T-cell (primary cell): ENCODE measurements around the gene FOXR2. TPM values are rescaled to one million over a fixed set of nuclear protein-coding genes. Genes with fewer than 3 reads are reported as not detected.

Experiments
- ATAC-seq, 4 experiments: fragments of 200-7000 bp in 3 of 4; fragments of 150-1000 bp in 1 of 4; cut with Tn5 transposase; replicated peaks in 1 of 4; 1 replicate in 3 of 4; 2 replicates in 1 of 4; pipeline ENCODE4 v1.10.0; 2021; ENCODE audit warnings: moderate library complexity in 3 of 4, mild to moderate bottlenecking in 2 of 4, moderate number of reproducible peaks in 1 of 4
- CTCF ChIA-PET, 2 donors: fragments of 300-600 bp; sonication (Branson Sonifier 250); formaldehyde crosslinking; loops; one replicate each; lab custom pipeline; 2022; ENCODE audit warnings: antibody characterized with exemption in 2 of 2; lab: Charles Lee
- POLR2A ChIA-PET, 2 donors: fragments of 300-600 bp; sonication (Branson Sonifier 250); formaldehyde crosslinking; loops; one replicate each; lab custom pipeline; 2022; ENCODE audit warnings: antibody characterized with exemption in 2 of 2; lab: Charles Lee
- DNase-seq, 35 experiments: peaks; one replicate each; pipeline versions ENCODE4 v3.0.0 to v3.0.0-alpha.2; 2013 to 2023
- H3K27ac ChIP-seq: one replicate; pipeline ENCODE4 v1.5.1; 2013; ENCODE audit warnings: low read length
- H3K27me3 ChIP-seq, 2 experiments: replicated peaks in 1 of 2; 1 replicate in 1 of 2; 2 replicates in 1 of 2; pipeline versions ENCODE4 v1.6.1 to v1.7.0; 2013; ENCODE audit warnings: low read length in 1 of 2, mixed read lengths in 1 of 2; ENCODE audit not compliant: control insufficient read depth in 2 of 2, insufficient read depth in 2 of 2; ENCODE audit errors: extremely low read depth in 1 of 2
- H3K36me3 ChIP-seq, 2 donors: 1 replicate in 1 of 2; 2 replicates in 1 of 2; pipeline versions ENCODE4 v1.6.1 to v1.7.0; 2013; ENCODE audit warnings: low read length in 1 of 2; ENCODE audit not compliant: control insufficient read depth in 2 of 2, insufficient read depth in 1 of 2; ENCODE audit errors: extremely low read depth in 1 of 2
- H3K4me1 ChIP-seq, 2 experiments: 1 replicate in 1 of 2; 2 replicates in 1 of 2; pipeline versions ENCODE4 v1.6.1 to v1.7.0; 2013; ENCODE audit warnings: low read length in 2 of 2, mixed read lengths in 1 of 2; ENCODE audit not compliant: insufficient read depth in 2 of 2, control insufficient read depth in 1 of 2; ENCODE audit errors: extremely low read depth in 1 of 2
- H3K4me3 ChIP-seq, 2 donors: 1 replicate in 1 of 2; 2 replicates in 1 of 2; pipeline versions ENCODE4 v1.5.1 to v1.7.0; 2013; ENCODE audit warnings: mild to moderate bottlenecking in 2 of 2, low read length in 1 of 2, moderate library complexity in 1 of 2; ENCODE audit not compliant: control insufficient read depth in 1 of 2; ENCODE audit errors: extremely low read depth in 1 of 2
- H3K9me3 ChIP-seq: 2 replicates; pipeline ENCODE4 v1.7.0; 2013
- H3K27ac Mint-ChIP-seq, 2 donors: one replicate each; pipeline ENCODE4 v1.8.0; 2020 to 2021; ENCODE audit warnings: mild to moderate bottlenecking in 2 of 2, mixed read lengths in 2 of 2
- H3K27me3 Mint-ChIP-seq, 2 donors: one replicate each; pipeline ENCODE4 v1.8.0; 2021 to 2022; ENCODE audit warnings: mixed read lengths in 2 of 2
- H3K36me3 Mint-ChIP-seq: one replicate; pipeline ENCODE4 v1.8.0; 2021; ENCODE audit warnings: mixed read lengths
- H3K4me1 Mint-ChIP-seq, 3 donors: one replicate each; pipeline ENCODE4 v1.8.0; 2020 to 2022; ENCODE audit warnings: mixed read lengths in 3 of 3, mild to moderate bottlenecking in 1 of 3
- H3K4me3 Mint-ChIP-seq, 3 donors: one replicate each; pipeline ENCODE4 v1.8.0; 2020 to 2022; ENCODE audit warnings: mild to moderate bottlenecking in 3 of 3, mixed read lengths in 3 of 3, moderate library complexity in 3 of 3
- H3K9me3 Mint-ChIP-seq, 3 donors: one replicate each; pipeline ENCODE4 v1.8.0; 2020 to 2022; ENCODE audit warnings: mixed read lengths in 3 of 3
- WGBS: methylation state at CpG from one replicate; pipeline ENCODE4 v1.1.5; 2013; ENCODE audit warnings: missing lambda C conversion rate; ENCODE audit not compliant: insufficient coverage; 5-methylcytosine and 5-hydroxymethylcytosine counted together
- total RNA-seq, 35 experiments: library from RNA in 6 of 35; stranded (reverse) in 6 of 35; fragments of 120-200 nt in 1 of 35; gene quantifications; one replicate each; pipeline versions ENCODE4 v1.2.1 to v1.2.4 and lab custom pipeline; 2013 to 2026

FOXR2 gene, protein sequence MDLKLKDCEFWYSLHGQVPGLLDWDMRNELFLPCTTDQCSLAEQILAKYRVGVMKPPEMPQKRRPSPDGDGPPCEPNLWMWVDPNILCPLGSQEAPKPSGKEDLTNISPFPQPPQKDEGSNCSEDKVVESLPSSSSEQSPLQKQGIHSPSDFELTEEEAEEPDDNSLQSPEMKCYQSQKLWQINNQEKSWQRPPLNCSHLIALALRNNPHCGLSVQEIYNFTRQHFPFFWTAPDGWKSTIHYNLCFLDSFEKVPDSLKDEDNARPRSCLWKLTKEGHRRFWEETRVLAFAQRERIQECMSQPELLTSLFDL
- not detected for total RNA-seq
- not detected for total RNA-seq (2013)
- total RNA-seq (lab: John Stamatoyannopoulos, UW), result 0 reads per million in 29 experiments

DNA sequence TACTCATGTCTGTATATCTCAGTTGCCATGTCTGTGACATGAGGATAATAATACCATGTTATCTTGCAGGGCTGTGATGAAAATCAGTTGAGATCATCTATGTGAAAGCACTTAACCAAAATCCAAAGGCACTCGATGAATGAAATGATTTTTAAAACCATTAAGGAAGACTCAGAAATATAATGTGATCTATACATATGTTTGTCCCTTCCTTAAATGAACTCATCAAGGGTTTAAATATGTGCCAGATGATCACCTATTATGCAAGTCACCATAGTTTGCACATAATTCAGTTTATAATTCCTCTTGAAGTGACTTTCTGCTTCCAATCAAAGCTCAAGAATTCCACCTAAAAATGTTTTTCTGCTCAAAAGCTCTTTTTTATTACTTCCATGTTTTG is at the start of gene FOXR2:
Gene FOXR2, plus strand, starts transcription at position 301 of the 400 bp plus-strand sequence. CDS start 312 bp downstream, outside the sequence.
- peaks cover 3% of the 10 kb centered on the region for H3K36me3 Mint-ChIP-seq

DNA sequence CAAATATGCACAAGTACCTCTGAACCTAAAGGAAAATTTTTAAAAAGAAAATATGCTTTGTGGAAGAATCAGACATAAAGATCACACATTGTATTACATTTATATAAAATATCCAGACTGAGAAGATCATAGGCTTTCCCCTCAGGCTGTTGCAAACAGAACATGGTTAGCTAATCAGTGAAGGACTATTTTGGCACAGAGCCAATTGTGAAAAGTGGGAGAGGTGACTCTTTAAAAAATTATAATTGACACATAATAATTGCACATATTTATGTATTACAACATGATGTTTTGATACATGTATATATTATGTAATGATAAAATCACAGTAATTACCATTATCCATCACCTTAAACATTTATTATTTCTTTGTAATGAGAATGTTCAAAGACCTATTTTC is 44.1 kb upstream of the FOXR2 start:
- H3K27ac ChIP-seq, result no peak overlapping the region
- Mint-ChIP-seq H3K27me3 (peaks cover 1 to 18% of the 10 kb centered on the region in 2 donors), H3K4me3 (no peak overlapping the region), H3K36me3 (no peaks in the 10 kb centered on the region), H3K4me1 (no peaks in the 10 kb centered on the region), H3K27ac (no peak overlapping the region), H3K9me3 (peaks cover 8% of the 10 kb centered on the region in 3 donors)
- ChIA-PET CTCF (no interaction called here), POLR2A (interaction anchor here in 1 of 2 donors (0.6 kb wide), 1 partner anchor 642 kb away, joined by 3 read pairs; no protein-coding TSS in a partner anchor)
- no peak for DNase-seq
- no peaks in the 10 kb centered on the region for H3K36me3 ChIP-seq
- no peak for ATAC-seq
- H3K9me3 ChIP-seq, result no peaks in the 10 kb centered on the region
- H3K27me3 ChIP-seq, result no peaks in the 10 kb centered on the region
- H3K4me1 ChIP-seq, result no peaks in the 10 kb centered on the region
- no peak overlapping the region for H3K4me3 ChIP-seq

More for the DNA sequence above, at the start of gene FOXR2:
- Histone ChIP-seq H3K27ac (no peak within 1 kb of the TSS), H3K4me1 (no peaks in the 10 kb centered on the region), H3K27me3 (no peaks in the 10 kb centered on the region), H3K9me3 (no peaks in the 10 kb centered on the region), H3K4me3 (no peak within 1 kb of the TSS), H3K36me3 (no peaks in the 10 kb centered on the region)
- Mint-ChIP-seq H3K27me3 (peaks cover 2 to 35% of the 10 kb centered on the region in 2 donors), H3K4me3 (no peak within 1 kb of the TSS), H3K4me1 (no peaks in the 10 kb centered on the region), H3K27ac (no peak within 1 kb of the TSS), H3K9me3 (peaks cover 0 to 3% (median 0%) of the 10 kb centered on the region in 3 donors)
- POLR2A ChIA-PET, result no interaction called here
- CTCF ChIA-PET, result interaction anchor here in 1 of 2 donors (0.5 kb wide), 1 partner anchor 134 kb away, joined by 4 read pairs; no protein-coding TSS in a partner anchor
- DNase-seq (no peak), ATAC-seq (no peak)
- no CpG with 5 or more reads among the region's 1 CpG for WGBS

DNA sequence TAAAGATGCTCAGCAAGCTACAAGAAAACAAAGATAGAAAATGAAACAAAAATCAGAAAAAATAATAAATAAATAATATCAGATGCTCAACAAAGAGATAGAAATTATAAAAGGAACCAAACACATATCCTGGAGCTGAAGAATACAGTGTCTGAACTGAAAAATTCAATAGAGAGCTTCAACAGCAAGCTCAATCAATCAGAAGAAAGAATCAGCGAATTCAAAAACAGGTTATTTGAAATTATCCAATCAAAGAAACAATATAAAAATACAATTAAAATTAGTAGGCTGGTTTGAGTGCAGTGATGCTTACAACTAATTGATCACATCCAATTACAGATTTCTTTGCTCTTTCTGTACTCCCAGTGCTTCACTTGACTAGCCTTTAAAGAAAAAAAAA is 40.8 kb upstream of the FOXR2 start:
- Histone ChIP-seq H3K36me3 (no peaks in the 10 kb centered on the region), H3K4me3 (no peak overlapping the region), H3K4me1 (no peaks in the 10 kb centered on the region), H3K9me3 (no peaks in the 10 kb centered on the region), H3K27ac (no peak overlapping the region), H3K27me3 (no peaks in the 10 kb centered on the region)
- peaks cover 0 to 12% of the 10 kb centered on the region in 2 donors for H3K27me3 Mint-ChIP-seq
- ATAC-seq (no peak), DNase-seq (no peak)
- CTCF ChIA-PET, result no interaction called here
- H3K27ac Mint-ChIP-seq, result no peak overlapping the region
- peaks cover 8% of the 10 kb centered on the region in 3 donors for H3K9me3 Mint-ChIP-seq
- POLR2A ChIA-PET, result no interaction called here
- no peaks in the 10 kb centered on the region for H3K36me3 Mint-ChIP-seq
- WGBS, result no CpG with 5 or more reads among the region's 1 CpG
- no peaks in the 10 kb centered on the region for H3K4me1 Mint-ChIP-seq
- H3K4me3 Mint-ChIP-seq, result no peak overlapping the region

DNA sequence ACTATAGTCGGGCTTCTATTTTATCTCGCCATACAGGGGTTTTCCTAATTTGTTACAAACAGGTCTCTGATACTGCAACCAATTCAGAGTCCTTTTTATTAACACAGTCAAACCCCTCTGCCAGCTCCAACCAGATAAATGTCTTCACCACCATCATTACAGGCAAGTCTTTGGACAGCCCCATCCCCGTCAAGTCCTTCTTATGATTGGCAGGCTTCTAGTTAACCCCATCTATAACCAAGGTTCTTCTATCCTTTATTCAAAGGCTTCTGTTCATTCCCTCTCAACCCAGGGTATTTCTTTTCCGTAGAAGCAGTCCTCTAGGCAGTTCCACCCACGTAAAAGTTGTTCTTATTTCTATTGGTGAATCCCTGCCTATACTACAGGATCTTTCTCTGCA is 29.9 kb upstream of the FOXR2 start:
- H3K9me3 Mint-ChIP-seq, result peaks cover 4 to 6% (median 4%) of the 10 kb centered on the region in 3 donors
- no peaks in the 10 kb centered on the region for H3K36me3 Mint-ChIP-seq
- H3K4me3 Mint-ChIP-seq, result no peak overlapping the region
- CTCF ChIA-PET, result no interaction called here
- no peaks in the 10 kb centered on the region for H3K4me1 Mint-ChIP-seq
- no peak for DNase-seq
- H3K27ac Mint-ChIP-seq, result no peak overlapping the region
- no peaks in the 10 kb centered on the region for H3K4me1 ChIP-seq
- no peaks in the 10 kb centered on the region for H3K9me3 ChIP-seq
- H3K4me3 ChIP-seq, result no peak overlapping the region
- H3K27me3 Mint-ChIP-seq, result no peaks in the 10 kb centered on the region
- no peaks in the 10 kb centered on the region for H3K27me3 ChIP-seq
- no peak overlapping the region for H3K27ac ChIP-seq
- POLR2A ChIA-PET, result no interaction called here
- no peak for ATAC-seq
- 92% methylated on average over 3 of the region's 5 CpGs for WGBS
- H3K36me3 ChIP-seq, result no peaks in the 10 kb centered on the region

DNA sequence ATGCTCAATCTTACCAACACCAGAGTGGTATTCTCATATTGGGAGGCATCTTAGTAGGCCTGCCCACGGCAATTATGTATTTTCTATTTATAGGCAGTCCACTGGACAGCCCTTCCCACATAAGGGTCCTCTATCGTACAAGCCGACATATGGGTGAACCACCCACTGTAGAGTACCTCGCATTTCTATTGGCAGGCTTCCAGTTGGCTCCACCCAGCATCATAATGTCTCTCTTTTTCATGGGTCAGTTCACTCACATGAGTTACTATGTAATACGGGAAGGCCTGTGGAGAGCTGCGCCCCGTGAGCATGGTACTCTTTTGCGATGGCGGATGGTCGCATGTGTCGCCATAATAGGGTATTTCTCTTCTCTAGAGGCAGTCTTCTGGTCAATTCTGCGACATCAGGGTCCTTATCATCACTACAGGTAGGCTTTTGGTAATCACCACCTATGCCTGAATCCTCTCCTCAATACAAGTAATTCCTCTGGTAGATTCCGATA is 29.4 kb upstream of the FOXR2 start:
- Mint-ChIP-seq H3K4me3 (no peak overlapping the region), H3K36me3 (no peaks in the 10 kb centered on the region), H3K4me1 (no peaks in the 10 kb centered on the region), H3K27me3 (no peaks in the 10 kb centered on the region), H3K27ac (no peak overlapping the region), H3K9me3 (peaks cover 4 to 6% (median 4%) of the 10 kb centered on the region in 3 donors)
- ChIA-PET CTCF (no interaction called here), POLR2A (no interaction called here)
- H3K27ac ChIP-seq, result no peak overlapping the region
- H3K9me3 ChIP-seq, result no peaks in the 10 kb centered on the region
- no peaks in the 10 kb centered on the region for H3K36me3 ChIP-seq
- H3K4me1 ChIP-seq, result no peaks in the 10 kb centered on the region
- DNase-seq (no peak), ATAC-seq (no peak)
- no CpG with 5 or more reads among the region's 13 CpGs for WGBS
- no peaks in the 10 kb centered on the region for H3K27me3 ChIP-seq
- H3K4me3 ChIP-seq, result no peak overlapping the region

DNA sequence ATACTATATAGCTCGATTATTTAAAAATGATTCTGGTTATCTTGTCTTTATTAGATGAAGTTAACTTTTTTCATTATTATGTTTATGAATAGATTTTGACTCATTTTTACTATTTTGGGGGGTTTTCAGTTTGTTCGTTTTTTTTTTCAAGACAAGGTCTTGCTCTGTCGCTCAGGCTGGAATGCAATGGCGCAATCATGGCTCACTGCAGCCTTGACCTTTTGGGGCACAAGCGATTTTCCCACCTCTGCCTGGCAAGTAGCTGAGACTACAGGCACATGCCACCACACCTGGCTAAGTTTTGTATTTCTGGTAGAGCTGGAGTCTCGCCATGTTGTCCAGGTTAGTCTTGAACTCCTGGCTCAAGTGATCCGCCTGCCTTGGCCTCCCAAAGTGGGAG is 24.9 kb upstream of the FOXR2 start:
- H3K36me3 ChIP-seq, result no peaks in the 10 kb centered on the region
- no peak overlapping the region for H3K27ac ChIP-seq
- Mint-ChIP-seq H3K4me1 (no peaks in the 10 kb centered on the region), H3K27me3 (peaks cover 0 to 7% of the 10 kb centered on the region in 2 donors), H3K27ac (no peak overlapping the region), H3K36me3 (no peaks in the 10 kb centered on the region), H3K9me3 (peaks cover 2 to 6% (median 3%) of the 10 kb centered on the region in 3 donors), H3K4me3 (no peak overlapping the region)
- POLR2A ChIA-PET, result no interaction called here
- ATAC-seq (no peak), DNase-seq (no peak)
- H3K4me3 ChIP-seq, result no peak overlapping the region
- H3K27me3 ChIP-seq, result no peaks in the 10 kb centered on the region
- 72% methylated on average over 2 of the region's 7 CpGs for WGBS
- no peaks in the 10 kb centered on the region for H3K4me1 ChIP-seq
- no peaks in the 10 kb centered on the region for H3K9me3 ChIP-seq
- CTCF ChIA-PET, result no interaction called here
